HCT116 (cell line): ENCODE data around the gene RAB30. TPM values are rescaled to one million over a fixed set of nuclear protein-coding genes. Genes with fewer than 3 reads are reported as not detected.

ENCODE experiments used
- ATAC-seq: fragments of 200-7000 bp; cut with Tn5 transposase; 2 replicates; pipeline ENCODE4 v1.9.1; 2020; ENCODE audit warnings: mild to moderate bottlenecking, moderate library complexity
- BruUV-seq: library from RNA; stranded (reverse); fragments of 400-500 nt; replicated peaks from 2 replicates; lab custom pipeline; 2021; lab: Mats Ljungman, UMichigan
- CTCF ChIA-PET: fragments of 300-600 bp; sonication (Branson Sonifier 250); formaldehyde crosslinking; loops from one replicate; lab custom pipeline; 2021; ENCODE audit warnings: antibody characterized with exemption; lab: Charles Lee
- POLR2A ChIA-PET: fragments of 300-600, 350-600 bp; sonication (Branson Sonifier 250); formaldehyde crosslinking; loops from one replicate; lab custom pipeline; 2021; ENCODE audit warnings: antibody characterized with exemption; lab: Charles Lee
- RAD21 ChIA-PET, 2 experiments: fragments of 300-600 bp; sonication (Branson Sonifier 250); formaldehyde crosslinking; loops; one replicate each; lab custom pipeline; 2023; ENCODE audit warnings: low total read pairs in 2 of 2; ENCODE audit not compliant: uncharacterized antibody in 2 of 2, unreplicated experiment in 2 of 2, low non-redundant PET in 1 of 2; lab: Charles Lee
- DNase-seq: peaks from one replicate; pipeline ENCODE4 v3.0.0-alpha.2; 2010; ENCODE audit warnings: low read depth, low spot score
- H2AFZ ChIP-seq: fragments of 200-600 bp; shearing (Covaris generic), sonication (generic); 2 replicates; pipeline ENCODE4 v1.6.1; 2017; ENCODE audit warnings: low read depth, mixed run types, mixed read lengths, antibody characterized with exemption, low read length; ENCODE audit not compliant: poor library complexity, severe bottlenecking
- H3K27ac ChIP-seq: 2 replicates; pipeline ENCODE4 v1.5.1; 2012; ENCODE audit warnings: low read depth, low read length
- H3K27me3 ChIP-seq: fragments of 200-600 bp; sonication (generic); 2 replicates; pipeline ENCODE4 v1.6.1; 2016; ENCODE audit warnings: mixed run types, low read length, mixed read lengths; ENCODE audit not compliant: insufficient read depth
- H3K36me3 ChIP-seq, 2 experiments: fragments of 200-500 bp in 1 of 2; fragments of 200-600 bp in 1 of 2; sonication (Bioruptor generic) in 1 of 2; sonication (generic) in 1 of 2; 2 replicates each; pipeline versions ENCODE4 v1.5.1 to v1.6.1; 2014 to 2016; ENCODE audit warnings: low read length in 2 of 2, inconsistent platforms in 1 of 2, mixed read lengths in 1 of 2, mixed run types in 1 of 2; ENCODE audit not compliant: insufficient read depth in 2 of 2, control insufficient read depth in 1 of 2
- H3K4me1 ChIP-seq, 2 experiments: fragments of 200-600 bp in 1 of 2; sonication (generic) in 1 of 2; 2 replicates each; pipeline versions ENCODE4 v1.5.1 to v1.6.1; 2012 to 2017; ENCODE audit warnings: low read length in 2 of 2, inconsistent platforms in 1 of 2, mild to moderate bottlenecking in 1 of 2, mixed read lengths in 1 of 2, mixed run types in 1 of 2, moderate library complexity in 1 of 2; ENCODE audit not compliant: insufficient read depth in 2 of 2, control insufficient read depth in 1 of 2
- H3K4me2 ChIP-seq: fragments of 200-600 bp; sonication (generic); 2 replicates; pipeline ENCODE4 v1.6.1; 2017; ENCODE audit warnings: mixed run types, low read length, mixed read lengths
- H3K4me3 ChIP-seq, 2 experiments: fragments of 200-600 bp in 1 of 2; sonication (generic) in 1 of 2; replicated peaks in 1 of 2; 2 replicates each; pipeline ENCODE4 v1.5.1; 2011 to 2016; ENCODE audit warnings: low read length in 2 of 2, control low read depth in 1 of 2, low read depth in 1 of 2, mild to moderate bottlenecking in 1 of 2, mixed read lengths in 1 of 2, mixed run types in 1 of 2
- H3K79me2 ChIP-seq: fragments of 200-600 bp; sonication (generic); 2 replicates; pipeline ENCODE4 v1.6.1; 2017; ENCODE audit warnings: mild to moderate bottlenecking, mixed run types, low read length, moderate library complexity, mixed read lengths; ENCODE audit not compliant: insufficient read depth
- H3K9ac ChIP-seq: fragments of 200-600 bp; sonication (generic); 2 replicates; pipeline ENCODE4 v1.6.1; 2016; ENCODE audit warnings: low read length, mixed read lengths
- H3K9me2 ChIP-seq: fragments of 200-600 bp; sonication (generic), shearing (Covaris generic); 2 replicates; pipeline ENCODE4 v1.6.1; 2017; ENCODE audit warnings: mixed run types, mild to moderate bottlenecking, moderate library complexity; ENCODE audit not compliant: insufficient read depth
- H3K9me3 ChIP-seq, 2 experiments: fragments of 200-500 bp in 1 of 2; fragments of 200-600 bp in 1 of 2; sonication (Bioruptor generic) in 1 of 2; sonication (generic) in 1 of 2; 2 replicates each; pipeline ENCODE4 v1.6.1; 2014 to 2017; ENCODE audit warnings: low read length in 2 of 2, mixed read lengths in 2 of 2, inconsistent platforms in 1 of 2, low read depth in 1 of 2, mild to moderate bottlenecking in 1 of 2, mixed run types in 1 of 2, moderate library complexity in 1 of 2; ENCODE audit not compliant: control insufficient read depth in 1 of 2, insufficient read depth in 1 of 2
- H4K20me1 ChIP-seq: fragments of 200-600 bp; sonication (generic), shearing (Covaris generic); 2 replicates; pipeline ENCODE4 v1.6.1; 2017; ENCODE audit warnings: mixed run types, mild to moderate bottlenecking, moderate library complexity; ENCODE audit not compliant: insufficient read depth
- EZH2 ChIP-seq: fragments of 200-600 bp; sonication (generic); IDR thresholded peaks from 2 replicates; pipeline ENCODE4 v1.6.1; 2017; ENCODE audit warnings: antibody characterized with exemption, mixed run types
- EZH2phosphoT487 ChIP-seq: fragments of 200-600 bp; IDR thresholded peaks from 2 replicates; pipeline ENCODE4 v1.6.1; 2018; ENCODE audit warnings: antibody characterized with exemption, borderline replicate concordance
- FOSL1 ChIP-seq: IDR thresholded peaks from 2 replicates; pipeline ENCODE4 v1.6.1; 2012; ENCODE audit warnings: low read depth
- SIN3A ChIP-seq: IDR thresholded peaks from 2 replicates; pipeline ENCODE4 v1.6.1; 2012; ENCODE audit warnings: low read depth
- SP1 ChIP-seq: IDR thresholded peaks from 2 replicates; pipeline ENCODE4 v1.6.1; 2012; ENCODE audit warnings: low read depth
- TCF7L2 ChIP-seq: IDR thresholded peaks from 2 replicates; pipeline ENCODE4 v1.7.0; 2011; ENCODE audit warnings: borderline replicate concordance, inconsistent platforms; ENCODE audit not compliant: insufficient read depth, insufficient read length; ENCODE audit errors: extremely low read depth
- intact Hi-C: fragments of 100-400 bp; cut with micrococcal nuclease; formaldehyde crosslinking; loops from 2 replicates; pipeline ENCODE4 v1.10.0; 2022
- total RNA-seq: library from RNA; stranded (reverse); gene quantifications from one replicate; pipeline ENCODE4 v1.2.1, GENCODE V29; 2021; ENCODE audit not compliant: unreplicated experiment
- TF ChIP-seq, protein P1 (sequence below), 3 experiments: fragments of 200-600 bp in 1 of 3; sonication (generic) in 1 of 3; IDR thresholded peaks in 2 of 3; conservative IDR thresholded peaks in 1 of 3; 2 replicates each; pipeline ENCODE4 v1.5.1; 2012 to 2017; ENCODE audit warnings: low read depth in 2 of 3, low read length in 2 of 3, antibody characterized with exemption in 1 of 3, borderline replicate concordance in 1 of 3, control low read depth in 1 of 3, mild to moderate bottlenecking in 1 of 3, mixed read lengths in 1 of 3, mixed run types in 1 of 3, moderate library complexity in 1 of 3; ENCODE audit not compliant: insufficient read depth in 1 of 3
- TF ChIP-seq, protein P2 (sequence below): IDR thresholded peaks from 2 replicates; pipeline ENCODE4 v1.6.1; 2012
- TF ChIP-seq, protein P3 (sequence below): IDR thresholded peaks from 2 replicates; pipeline ENCODE4 v1.6.1; 2012; ENCODE audit warnings: low read depth
- TF ChIP-seq, protein P4 (sequence below): IDR thresholded peaks from 2 replicates; pipeline ENCODE4 v1.6.1; 2011; ENCODE audit warnings: mild to moderate bottlenecking, low read length, moderate library complexity; ENCODE audit not compliant: insufficient replicate concordance; ENCODE audit errors: extremely low read depth

Gene RAB30
- total RNA-seq, 1 experiment from 2014 or later, result 5.7 TPM

DNA sequence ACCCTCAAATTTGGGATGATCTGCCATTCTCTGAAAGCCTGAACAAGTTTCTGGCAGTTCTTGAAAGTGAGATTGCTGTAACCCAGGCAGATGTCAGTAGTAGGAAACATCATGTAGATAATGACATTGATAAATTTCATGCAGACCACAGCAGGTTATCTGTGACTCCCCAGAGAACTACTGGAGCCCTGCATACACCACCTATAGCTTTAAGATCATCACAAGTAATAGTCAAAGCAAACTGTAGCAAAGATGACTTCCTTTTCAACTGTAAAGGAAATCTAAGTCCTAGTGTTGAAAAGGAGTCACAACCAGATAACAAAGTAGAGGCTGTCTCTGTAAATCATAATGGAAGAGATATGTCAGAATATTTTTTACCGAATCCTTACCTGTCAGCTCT is 139.1 kb downstream of the RAB30 start:
- Histone ChIP-seq H3K27ac (no peak overlapping the region), H3K9me2 (no peaks in the 10 kb centered on the region), H3K9me3 (no peaks in the 10 kb centered on the region), H3K36me3 (peaks cover 8 to 26% of the 10 kb centered on the region in 2 experiments; a peak in 3 of 4 replicates), H4K20me1 (no peaks in the 10 kb centered on the region), H3K27me3 (no peaks in the 10 kb centered on the region), H3K4me1 (no peaks in the 10 kb centered on the region), H3K79me2 (no peaks in the 10 kb centered on the region), H3K4me2 (no peak overlapping the region), H2AFZ (no peak overlapping the region), H3K9ac (no peak overlapping the region), H3K4me3 (no peak overlapping the region)
- no peak for ATAC-seq
- ChIA-PET POLR2A (no interaction called here), RAD21 (no interaction called here), CTCF (no interaction called here)
- intact Hi-C loops, result no loop called here
- DNase-seq, result no peak
- no TSS peak for BruUV-seq
- no peak for TF ChIP-seq SP1
- TF ChIP-seq, protein P1, sequence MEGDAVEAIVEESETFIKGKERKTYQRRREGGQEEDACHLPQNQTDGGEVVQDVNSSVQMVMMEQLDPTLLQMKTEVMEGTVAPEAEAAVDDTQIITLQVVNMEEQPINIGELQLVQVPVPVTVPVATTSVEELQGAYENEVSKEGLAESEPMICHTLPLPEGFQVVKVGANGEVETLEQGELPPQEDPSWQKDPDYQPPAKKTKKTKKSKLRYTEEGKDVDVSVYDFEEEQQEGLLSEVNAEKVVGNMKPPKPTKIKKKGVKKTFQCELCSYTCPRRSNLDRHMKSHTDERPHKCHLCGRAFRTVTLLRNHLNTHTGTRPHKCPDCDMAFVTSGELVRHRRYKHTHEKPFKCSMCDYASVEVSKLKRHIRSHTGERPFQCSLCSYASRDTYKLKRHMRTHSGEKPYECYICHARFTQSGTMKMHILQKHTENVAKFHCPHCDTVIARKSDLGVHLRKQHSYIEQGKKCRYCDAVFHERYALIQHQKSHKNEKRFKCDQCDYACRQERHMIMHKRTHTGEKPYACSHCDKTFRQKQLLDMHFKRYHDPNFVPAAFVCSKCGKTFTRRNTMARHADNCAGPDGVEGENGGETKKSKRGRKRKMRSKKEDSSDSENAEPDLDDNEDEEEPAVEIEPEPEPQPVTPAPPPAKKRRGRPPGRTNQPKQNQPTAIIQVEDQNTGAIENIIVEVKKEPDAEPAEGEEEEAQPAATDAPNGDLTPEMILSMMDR (IDR thresholded peaks at IDR 0.05 in 2 of 3, conservative IDR thresholded peaks at IDR 0.05 in 1 of 3; ENCODE audit: borderline replicate concordance in 1 of 3, insufficient read depth in 1 of 3, low read depth in 2 of 3, low read length in 2 of 3), result no peak
- no peak for TF ChIP-seq EZH2phosphoT487
- TF ChIP-seq, protein P2, sequence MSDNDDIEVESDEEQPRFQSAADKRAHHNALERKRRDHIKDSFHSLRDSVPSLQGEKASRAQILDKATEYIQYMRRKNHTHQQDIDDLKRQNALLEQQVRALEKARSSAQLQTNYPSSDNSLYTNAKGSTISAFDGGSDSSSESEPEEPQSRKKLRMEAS, result no peak
- no peak for TF ChIP-seq SIN3A
- TF ChIP-seq EZH2, result no peak
- TF ChIP-seq, protein P3, sequence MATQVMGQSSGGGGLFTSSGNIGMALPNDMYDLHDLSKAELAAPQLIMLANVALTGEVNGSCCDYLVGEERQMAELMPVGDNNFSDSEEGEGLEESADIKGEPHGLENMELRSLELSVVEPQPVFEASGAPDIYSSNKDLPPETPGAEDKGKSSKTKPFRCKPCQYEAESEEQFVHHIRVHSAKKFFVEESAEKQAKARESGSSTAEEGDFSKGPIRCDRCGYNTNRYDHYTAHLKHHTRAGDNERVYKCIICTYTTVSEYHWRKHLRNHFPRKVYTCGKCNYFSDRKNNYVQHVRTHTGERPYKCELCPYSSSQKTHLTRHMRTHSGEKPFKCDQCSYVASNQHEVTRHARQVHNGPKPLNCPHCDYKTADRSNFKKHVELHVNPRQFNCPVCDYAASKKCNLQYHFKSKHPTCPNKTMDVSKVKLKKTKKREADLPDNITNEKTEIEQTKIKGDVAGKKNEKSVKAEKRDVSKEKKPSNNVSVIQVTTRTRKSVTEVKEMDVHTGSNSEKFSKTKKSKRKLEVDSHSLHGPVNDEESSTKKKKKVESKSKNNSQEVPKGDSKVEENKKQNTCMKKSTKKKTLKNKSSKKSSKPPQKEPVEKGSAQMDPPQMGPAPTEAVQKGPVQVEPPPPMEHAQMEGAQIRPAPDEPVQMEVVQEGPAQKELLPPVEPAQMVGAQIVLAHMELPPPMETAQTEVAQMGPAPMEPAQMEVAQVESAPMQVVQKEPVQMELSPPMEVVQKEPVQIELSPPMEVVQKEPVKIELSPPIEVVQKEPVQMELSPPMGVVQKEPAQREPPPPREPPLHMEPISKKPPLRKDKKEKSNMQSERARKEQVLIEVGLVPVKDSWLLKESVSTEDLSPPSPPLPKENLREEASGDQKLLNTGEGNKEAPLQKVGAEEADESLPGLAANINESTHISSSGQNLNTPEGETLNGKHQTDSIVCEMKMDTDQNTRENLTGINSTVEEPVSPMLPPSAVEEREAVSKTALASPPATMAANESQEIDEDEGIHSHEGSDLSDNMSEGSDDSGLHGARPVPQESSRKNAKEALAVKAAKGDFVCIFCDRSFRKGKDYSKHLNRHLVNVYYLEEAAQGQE, result no peak
- TF ChIP-seq FOSL1, result no peak
- TF ChIP-seq, protein P4, sequence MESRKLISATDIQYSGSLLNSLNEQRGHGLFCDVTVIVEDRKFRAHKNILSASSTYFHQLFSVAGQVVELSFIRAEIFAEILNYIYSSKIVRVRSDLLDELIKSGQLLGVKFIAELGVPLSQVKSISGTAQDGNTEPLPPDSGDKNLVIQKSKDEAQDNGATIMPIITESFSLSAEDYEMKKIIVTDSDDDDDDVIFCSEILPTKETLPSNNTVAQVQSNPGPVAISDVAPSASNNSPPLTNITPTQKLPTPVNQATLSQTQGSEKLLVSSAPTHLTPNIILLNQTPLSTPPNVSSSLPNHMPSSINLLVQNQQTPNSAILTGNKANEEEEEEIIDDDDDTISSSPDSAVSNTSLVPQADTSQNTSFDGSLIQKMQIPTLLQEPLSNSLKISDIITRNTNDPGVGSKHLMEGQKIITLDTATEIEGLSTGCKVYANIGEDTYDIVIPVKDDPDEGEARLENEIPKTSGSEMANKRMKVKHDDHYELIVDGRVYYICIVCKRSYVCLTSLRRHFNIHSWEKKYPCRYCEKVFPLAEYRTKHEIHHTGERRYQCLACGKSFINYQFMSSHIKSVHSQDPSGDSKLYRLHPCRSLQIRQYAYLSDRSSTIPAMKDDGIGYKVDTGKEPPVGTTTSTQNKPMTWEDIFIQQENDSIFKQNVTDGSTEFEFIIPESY, result no peak
- TF ChIP-seq TCF7L2, result no peak
